MM.1S (cell line): ENCODE measurements around the gene TGM4.

Source experiments
- CTCF ChIP-seq: fragments of 300-600 bp; sonication (generic); IDR thresholded peaks from 2 replicates; pipeline ENCODE4 v1.5.1; 2016; ENCODE audit warnings: antibody characterized with exemption, low read length, mixed read lengths
- EZH2 ChIP-seq: fragments of 300-600 bp; sonication (generic); optimal IDR thresholded peaks from 2 replicates; pipeline ENCODE3; 2017; ENCODE audit warnings: low read depth, mild to moderate bottlenecking, antibody characterized with exemption, low read length, mixed read lengths
- EZH2phosphoT487 ChIP-seq: fragments of 300-600 bp; sonication (generic); IDR thresholded peaks from 2 replicates; pipeline ENCODE4 v1.6.1; 2018; ENCODE audit warnings: antibody characterized with exemption, low read length

DNA sequence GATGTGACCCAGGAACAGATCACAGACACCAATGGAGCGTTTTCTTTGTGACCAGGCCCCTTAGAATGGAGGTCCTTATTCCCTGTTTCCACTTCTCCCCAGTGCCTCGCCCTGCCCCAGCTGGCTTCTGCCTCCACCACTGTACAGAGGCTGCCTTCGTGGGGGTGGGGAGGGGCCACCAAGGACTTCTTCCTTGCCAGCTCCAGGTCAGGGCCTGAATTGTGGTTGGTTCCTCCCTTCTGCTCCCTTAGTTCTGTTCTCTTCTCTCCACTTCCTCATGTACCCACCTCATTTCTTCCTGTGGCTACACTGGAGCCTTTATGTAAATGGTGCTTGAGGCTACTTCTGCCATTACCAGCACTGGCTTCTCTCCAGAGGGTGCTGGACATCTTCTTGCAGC lies 16.4 kb downstream of the TGM4 start:
- no peak for TF ChIP-seq CTCF
- no peak for TF ChIP-seq EZH2phosphoT487
- no peak for TF ChIP-seq EZH2
